ENCODE data around the gene COMMD7.

DNA sequence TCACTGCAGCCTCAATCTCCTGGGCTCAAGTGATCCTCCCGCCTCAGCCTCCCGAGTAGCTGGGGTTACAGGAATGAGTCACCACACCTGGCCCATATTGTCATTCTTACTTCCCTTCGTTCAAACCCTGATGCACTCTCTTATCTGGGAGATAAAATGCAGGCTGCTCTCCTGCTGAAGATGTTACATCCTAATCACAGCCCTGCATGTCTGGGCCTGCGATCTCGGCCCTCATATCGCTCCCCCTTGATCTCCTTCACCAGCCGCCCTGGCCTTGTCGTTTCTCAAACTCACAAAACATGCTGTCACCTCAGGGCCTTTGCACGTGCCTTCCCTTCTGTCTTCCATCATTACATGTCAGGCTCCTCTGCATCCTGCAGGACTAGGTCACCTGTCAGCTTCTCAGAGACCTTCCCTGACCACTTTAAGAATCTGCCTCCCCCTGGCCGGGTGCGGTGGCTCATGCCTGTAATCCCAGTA lies 60.7 kb downstream of the COMMD7 start:
- TF ChIP-seq CREB5 (CRISPR knock-in tag; IDR thresholded peaks at IDR 0.05; ENCODE audit: low read depth) (no peak), ZNF8 (CRISPR knock-in tag; IDR thresholded peaks at IDR 0.05) (no peak), CSDC2 (CRISPR knock-in tag; IDR thresholded peaks at IDR 0.05) (no peak), RARB (CRISPR knock-in tag; IDR thresholded peaks at IDR 0.05) (no peak), OSR1 (CRISPR knock-in tag; IDR thresholded peaks at IDR 0.05) (no peak), BACH2 (CRISPR knock-in tag; IDR thresholded peaks at IDR 0.05; ENCODE audit: borderline replicate concordance) (no peak), ZFP30 (CRISPR knock-in tag; IDR thresholded peaks at IDR 0.05) (no peak)

All from SK-N-SH treated with all-trans-retinoic acid at 6 μM for 48 hours (cell line).